Measurements from ENCODE around the gene FHOD3. TPM values are rescaled to one million over a fixed set of nuclear protein-coding genes. Genes with fewer than 3 reads are reported as not detected.

The FHOD3 gene
- total RNA-seq, 2 experiments from 2014 or later: not detected

- Mint-ChIP-seq H3K4me3 (no peak overlapping the region), H3K27ac (no peak overlapping the region), H3K9me3 (no peaks in the 10 kb centered on the region), H3K36me3 (ENCODE audit: low read depth) (no peaks in the 10 kb centered on the region), H3K4me1 (ENCODE audit: low read depth) (no peaks in the 10 kb centered on the region), H3K27me3 (peaks cover 2% of the 10 kb centered on the region)
- intact Hi-C loops (cut with micrococcal nuclease): no loop called here
- TF ChIP-seq CTCF (IDR thresholded peaks at IDR 0.05): no peak
- DNase-seq: no peak
- ChIA-PET POLR2A (no interaction called here), CTCF (no interaction called here)
- no peak for ATAC-seq
These were observed 365.8 kb downstream of the FHOD3 start for GRCh38 chr18:36663312-36663711.

DNA sequence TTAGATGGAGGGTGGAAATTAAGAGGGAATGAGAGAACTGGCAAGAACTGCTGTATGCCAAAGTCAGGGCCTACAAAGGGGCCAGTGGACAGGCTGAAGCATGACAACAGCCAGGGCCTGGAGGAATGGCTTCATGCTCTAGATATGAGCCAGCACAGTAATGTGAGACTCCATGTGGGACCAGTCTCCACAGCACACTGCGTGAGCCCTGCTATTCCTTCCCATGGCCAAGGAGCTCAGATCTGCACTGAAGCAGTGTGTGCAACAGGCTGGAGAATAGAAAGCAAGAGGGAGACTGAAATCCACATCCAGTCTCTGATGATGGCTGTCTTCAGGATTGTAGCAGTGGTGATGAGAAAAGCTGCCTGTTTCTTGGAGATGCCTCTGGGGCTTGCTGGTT, 368.4 kb downstream of the FHOD3 start:
- CTCF ChIA-PET: no interaction called here

DNA sequence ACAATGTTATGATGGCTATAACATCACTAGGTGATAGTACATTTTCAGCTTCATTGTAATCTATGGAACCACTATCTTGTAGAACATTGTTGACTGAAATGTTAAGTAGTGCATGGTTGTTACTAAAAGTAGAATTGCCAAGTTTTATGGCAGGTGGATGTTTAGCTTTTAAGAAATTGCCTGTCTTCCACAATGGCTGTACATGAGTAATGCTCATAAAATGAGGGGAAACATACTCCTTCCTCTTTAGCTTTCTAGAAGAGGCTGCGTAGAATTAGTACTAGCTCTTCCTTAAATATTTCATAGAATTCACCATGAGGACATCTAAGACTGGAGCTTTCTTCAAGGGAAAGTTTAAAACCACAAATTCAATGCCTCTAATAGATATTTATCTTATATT, 370.3 kb downstream of the FHOD3 start:
- no peak overlapping the region for H3K27ac Mint-ChIP-seq
- ChIA-PET POLR2A (no interaction called here), CTCF (interaction anchor here (1.0 kb wide), 1 partner anchor 20 kb away, joined by 4 read pairs; no protein-coding TSS in a partner anchor)
- peaks cover under 1% of the 10 kb centered on the region for H3K4me1 Mint-ChIP-seq (ENCODE audit: low read depth)
- no peak for TF ChIP-seq CTCF (IDR thresholded peaks at IDR 0.05)
- H3K9me3 Mint-ChIP-seq: no peaks in the 10 kb centered on the region
- no peak for ATAC-seq
- intact Hi-C loops (cut with micrococcal nuclease): no loop called here
- H3K4me3 Mint-ChIP-seq: no peak overlapping the region
- no peak for DNase-seq
- H3K36me3 Mint-ChIP-seq (ENCODE audit: low read depth): no peaks in the 10 kb centered on the region
- peaks cover 11% of the 10 kb centered on the region for H3K27me3 Mint-ChIP-seq

More for the DNA sequence above, 368.4 kb downstream of the FHOD3 start:
- no peak overlapping the region for H3K4me3 Mint-ChIP-seq
- intact Hi-C loops (cut with micrococcal nuclease): no loop called here
- H3K9me3 Mint-ChIP-seq: no peaks in the 10 kb centered on the region
- no peak for DNase-seq
- H3K4me1 Mint-ChIP-seq (ENCODE audit: low read depth): no peaks in the 10 kb centered on the region
- POLR2A ChIA-PET: no interaction called here
- peaks cover 6% of the 10 kb centered on the region for H3K27me3 Mint-ChIP-seq
- no peak overlapping the region for H3K27ac Mint-ChIP-seq
- no peak for ATAC-seq
- no peak for TF ChIP-seq CTCF (IDR thresholded peaks at IDR 0.05)
- no peaks in the 10 kb centered on the region for H3K36me3 Mint-ChIP-seq (ENCODE audit: low read depth)

DNA sequence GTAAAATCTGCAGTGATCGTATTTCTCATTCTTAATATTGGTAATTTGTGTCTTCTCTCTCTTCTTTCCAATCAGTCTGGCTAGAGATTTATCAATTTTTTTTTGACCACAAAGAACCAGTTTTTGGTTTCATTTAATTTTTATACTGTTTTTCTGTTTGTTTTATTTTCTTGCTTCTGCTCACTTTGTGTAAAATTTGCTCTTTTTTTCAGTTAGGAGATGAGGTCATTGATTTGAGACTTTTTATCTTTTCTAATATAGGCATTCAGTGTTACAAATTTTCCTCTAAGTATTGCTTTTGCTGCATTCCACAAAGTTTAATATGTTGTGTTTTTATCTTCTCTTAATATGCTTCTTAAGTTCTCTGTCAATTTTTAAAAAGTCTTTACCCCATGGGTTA, 370.8 kb downstream of the FHOD3 start:
- no peak for TF ChIP-seq CTCF (IDR thresholded peaks at IDR 0.05)
- Mint-ChIP-seq H3K9me3 (no peaks in the 10 kb centered on the region), H3K27ac (no peak overlapping the region), H3K36me3 (ENCODE audit: low read depth) (no peaks in the 10 kb centered on the region), H3K27me3 (peaks cover 11% of the 10 kb centered on the region), H3K4me1 (ENCODE audit: low read depth) (peaks cover 2% of the 10 kb centered on the region), H3K4me3 (no peak overlapping the region)
- intact Hi-C loops (cut with micrococcal nuclease): no loop called here
- ChIA-PET POLR2A (no interaction called here), CTCF (no interaction called here)
- ATAC-seq (no peak), DNase-seq (no peak)

- no peak overlapping the region for H3K4me3 Mint-ChIP-seq
- ChIA-PET CTCF (no interaction called here), POLR2A (no interaction called here)
- no peaks in the 10 kb centered on the region for H3K36me3 Mint-ChIP-seq (ENCODE audit: low read depth)
- intact Hi-C loops (cut with micrococcal nuclease): no loop called here
- H3K27ac Mint-ChIP-seq: no peak overlapping the region
- DNase-seq: no peak
- peaks cover 2% of the 10 kb centered on the region for H3K9me3 Mint-ChIP-seq
- H3K27me3 Mint-ChIP-seq: peaks cover 12% of the 10 kb centered on the region
- TF ChIP-seq CTCF (IDR thresholded peaks at IDR 0.05): no peak
- peaks cover 2% of the 10 kb centered on the region for H3K4me1 Mint-ChIP-seq (ENCODE audit: low read depth)
- ATAC-seq: no peak
These were observed 375.2 kb downstream of the FHOD3 start for GRCh38 chr18:36672437-36673344.
